NCI-H1930 (cell line): ENCODE results near the gene TMEM204.

ENCODE experiments used
- DNase-seq, 2 experiments: peaks; one replicate each; lab custom pipeline; 2025; lab: John Stamatoyannopoulos, UW

Gene TMEM204

DNA sequence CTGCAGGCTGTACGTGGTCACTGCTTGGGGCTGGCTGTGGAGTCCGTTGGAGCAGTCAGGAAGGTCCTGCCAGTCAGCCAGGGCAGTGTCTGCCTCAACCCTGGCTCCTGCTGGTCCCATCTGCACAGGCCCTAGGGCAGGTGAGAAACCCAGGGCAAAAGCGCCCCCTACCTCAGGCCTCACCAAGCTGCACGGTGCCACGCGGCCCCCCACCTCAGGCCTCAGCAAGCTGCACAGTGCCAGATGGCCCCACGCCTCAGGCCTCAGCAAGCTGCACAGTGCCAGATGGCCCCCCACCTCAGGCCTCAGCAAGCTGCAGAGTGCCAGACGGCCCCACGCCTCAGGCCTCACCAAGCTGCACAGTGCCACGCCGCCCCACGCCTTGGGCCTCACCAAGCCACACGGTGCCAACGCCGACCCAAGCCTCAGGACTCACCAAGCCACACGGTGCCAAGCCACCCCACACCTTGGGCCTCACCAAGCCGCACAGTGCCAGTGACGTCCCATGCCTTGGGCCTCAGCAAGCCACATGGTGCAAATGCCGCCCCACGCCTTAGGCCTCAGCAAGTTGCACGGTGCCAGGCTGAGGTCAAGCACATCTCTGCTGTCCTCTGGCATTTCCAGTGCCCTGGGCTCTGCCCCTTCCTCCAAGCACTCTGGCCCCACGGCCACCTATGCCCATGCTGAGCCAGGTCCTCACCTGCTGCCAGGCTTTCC lies 5.5 kb downstream of the TMEM204 start:
- no peak for DNase-seq

DNA sequence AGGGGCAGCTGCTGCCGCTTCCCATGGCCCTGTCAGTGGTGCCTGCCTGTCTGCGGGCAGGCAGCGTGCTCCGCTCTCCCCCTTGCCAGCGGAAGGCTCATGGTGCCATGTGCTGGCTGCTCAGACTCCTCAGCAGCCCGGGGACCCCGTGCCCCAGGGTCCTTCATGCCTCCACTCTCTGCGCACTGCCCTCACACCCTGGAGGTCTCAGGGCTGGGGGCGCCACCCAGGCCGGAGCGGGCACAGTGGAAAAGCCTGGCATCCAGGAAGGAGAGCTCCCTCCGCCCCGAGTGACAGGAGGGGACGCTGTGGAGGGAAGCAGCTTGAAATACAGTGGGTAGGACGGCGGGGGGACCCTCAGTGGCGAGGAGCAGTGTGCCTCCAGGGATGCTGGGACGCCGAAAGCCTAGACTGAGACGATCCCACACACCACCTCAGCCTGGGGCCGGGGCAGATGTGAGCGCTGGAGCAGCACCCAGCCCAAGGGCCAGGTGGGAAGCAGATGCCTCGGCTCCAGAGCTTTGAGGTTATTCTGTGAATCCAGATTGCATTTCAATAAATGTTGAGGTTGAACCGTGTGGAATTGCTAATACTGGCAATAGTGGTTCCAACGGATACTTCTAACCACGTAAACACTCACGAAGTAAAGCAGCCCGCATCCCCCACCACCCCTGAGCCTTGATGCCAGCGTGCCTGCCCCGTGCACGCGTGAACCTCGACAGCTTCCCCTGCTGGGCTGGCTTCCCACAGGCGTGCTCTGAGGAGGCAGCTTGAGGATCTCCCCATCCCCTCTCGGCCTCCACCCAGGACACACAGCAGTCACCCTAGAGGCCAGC lies 6.5 kb downstream of the TMEM204 start:
- no peak for DNase-seq

DNA sequence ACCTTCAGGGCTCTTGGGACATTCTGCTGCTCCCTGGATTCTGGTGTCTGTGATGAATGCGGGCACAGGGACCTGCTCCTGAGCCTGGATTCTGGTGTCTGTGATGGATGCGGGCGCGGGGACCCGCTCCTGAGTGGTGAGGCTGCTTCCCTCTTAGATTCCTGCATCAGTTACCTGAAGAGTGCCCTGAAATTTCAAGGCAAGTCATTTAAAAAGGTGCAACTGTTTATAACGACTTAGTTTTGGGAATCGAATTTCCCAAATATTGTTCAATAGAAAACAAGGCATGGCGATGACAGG lies 7.0 kb downstream of the TMEM204 start:
- DNase-seq = no peak

DNA sequence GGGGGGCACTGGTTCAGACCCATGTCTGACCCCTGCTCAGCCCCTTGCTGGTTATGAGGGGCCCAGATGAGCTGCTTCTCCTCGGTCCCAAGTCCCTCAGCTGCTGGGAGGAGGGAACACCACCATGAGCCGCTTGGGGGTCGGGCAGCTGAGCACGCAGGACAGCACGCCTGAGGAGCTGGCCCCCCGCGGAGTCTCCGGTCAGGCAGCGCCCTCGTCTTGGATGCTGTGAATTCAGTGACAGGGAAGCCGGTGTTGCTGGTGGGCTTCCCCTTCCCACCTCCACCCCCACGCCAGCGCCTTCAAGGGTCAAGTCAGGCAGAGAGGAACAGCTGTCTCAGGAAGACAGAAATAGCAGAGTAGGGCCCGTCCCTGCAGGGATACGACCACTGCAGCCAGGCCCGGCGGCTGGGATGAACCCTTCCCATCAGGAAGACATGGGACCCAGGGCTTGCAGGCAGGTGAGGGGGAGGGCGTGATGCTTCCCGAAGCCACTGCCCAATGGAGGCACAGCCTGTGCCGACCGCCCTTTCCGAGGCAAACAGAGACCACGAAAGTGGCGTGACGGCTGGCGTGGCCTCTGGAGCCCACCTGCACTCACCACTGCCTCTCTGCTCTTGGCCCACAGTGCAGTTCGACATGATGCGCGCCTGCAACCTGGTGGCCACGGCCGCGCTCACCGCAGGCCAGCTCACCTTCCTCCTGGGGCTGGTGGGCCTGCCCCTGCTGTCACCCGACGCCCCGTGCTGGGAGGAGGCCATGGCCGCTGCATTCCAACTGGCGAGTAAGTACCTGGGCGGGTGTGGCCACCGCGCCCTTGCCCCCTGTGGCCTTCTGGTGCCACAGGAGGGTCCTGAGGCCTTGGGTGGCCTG lies 8.1 kb downstream of the TMEM204 start:
- DNase-seq = no peak

DNA sequence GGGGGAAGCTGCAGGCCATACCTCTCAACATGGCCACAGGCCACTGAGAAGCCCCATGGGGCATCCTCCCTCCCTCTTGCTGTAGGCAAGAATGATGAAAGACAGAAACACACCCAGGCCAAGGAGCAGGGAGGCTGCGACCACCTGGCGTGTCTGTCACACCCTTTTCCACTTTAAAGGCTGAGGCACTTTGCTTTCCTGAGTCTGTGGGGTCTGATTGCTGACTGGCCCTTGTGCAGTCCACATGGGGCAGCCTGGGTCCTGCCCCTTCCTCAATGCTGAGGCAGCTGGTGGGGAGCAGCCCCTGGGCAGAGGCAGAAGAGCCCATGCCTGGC lies 8.7 kb downstream of the TMEM204 start:
- DNase-seq = no peak

DNA sequence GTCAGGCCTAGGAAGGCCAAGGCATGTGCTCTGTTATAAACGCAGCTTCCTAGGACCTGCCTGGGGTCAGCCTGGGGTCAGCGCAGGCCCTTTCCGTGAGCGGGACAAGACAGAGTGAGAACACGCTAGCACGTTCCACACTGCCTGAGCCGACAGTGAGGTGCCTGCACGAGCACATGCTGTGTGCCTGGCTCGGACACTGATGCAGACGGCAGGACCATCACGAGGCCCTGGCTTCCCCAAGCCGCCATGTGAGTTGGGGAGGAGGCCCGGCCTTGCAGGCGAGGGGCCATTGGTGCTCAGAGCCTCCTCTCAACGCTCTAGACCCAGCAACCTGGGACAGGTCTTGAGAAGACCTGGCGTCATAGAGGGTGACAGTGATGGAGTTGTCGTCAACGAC lies 9.1 kb downstream of the TMEM204 start:
- no peak for DNase-seq

DNA sequence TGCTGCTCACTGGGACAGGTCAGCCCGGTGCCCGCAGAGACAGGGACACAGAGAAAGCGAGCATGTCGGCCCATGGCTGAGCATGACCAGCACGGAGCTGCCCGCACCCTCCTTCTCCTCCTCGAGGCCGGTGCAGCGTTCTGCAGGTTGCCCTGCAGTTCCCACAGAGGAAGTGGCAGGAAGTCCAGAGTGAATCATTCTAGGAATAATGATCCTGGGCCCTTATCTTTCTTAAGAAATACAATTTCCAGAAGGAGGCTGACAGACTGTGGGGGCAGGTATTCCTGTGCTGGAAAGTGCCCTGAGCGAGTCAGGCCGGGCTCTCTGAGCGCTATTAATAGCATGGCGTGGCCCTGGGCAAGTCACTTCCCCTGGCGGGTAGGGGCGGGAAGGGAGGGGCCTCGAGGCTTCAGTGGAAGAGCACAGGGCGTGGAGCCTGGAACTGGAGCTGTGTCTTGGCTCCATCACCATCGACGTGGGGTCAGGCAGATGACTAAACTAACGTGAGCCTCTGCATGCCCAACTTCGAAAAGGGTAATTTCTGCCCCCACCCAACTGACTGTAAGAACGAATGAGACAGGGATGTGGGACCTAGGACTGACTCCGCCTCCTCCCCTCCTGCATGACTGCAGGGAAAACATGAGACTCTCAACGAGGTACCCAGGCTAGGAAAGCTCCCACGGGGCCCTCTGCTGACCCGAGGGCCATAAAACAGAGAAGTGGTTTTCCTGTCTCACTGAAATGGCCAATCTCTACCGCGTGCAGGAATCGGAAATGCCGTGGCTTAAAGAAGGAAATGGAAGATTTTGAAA lies 9.8 kb downstream of the TMEM204 start:
- DNase-seq = no peak

DNA sequence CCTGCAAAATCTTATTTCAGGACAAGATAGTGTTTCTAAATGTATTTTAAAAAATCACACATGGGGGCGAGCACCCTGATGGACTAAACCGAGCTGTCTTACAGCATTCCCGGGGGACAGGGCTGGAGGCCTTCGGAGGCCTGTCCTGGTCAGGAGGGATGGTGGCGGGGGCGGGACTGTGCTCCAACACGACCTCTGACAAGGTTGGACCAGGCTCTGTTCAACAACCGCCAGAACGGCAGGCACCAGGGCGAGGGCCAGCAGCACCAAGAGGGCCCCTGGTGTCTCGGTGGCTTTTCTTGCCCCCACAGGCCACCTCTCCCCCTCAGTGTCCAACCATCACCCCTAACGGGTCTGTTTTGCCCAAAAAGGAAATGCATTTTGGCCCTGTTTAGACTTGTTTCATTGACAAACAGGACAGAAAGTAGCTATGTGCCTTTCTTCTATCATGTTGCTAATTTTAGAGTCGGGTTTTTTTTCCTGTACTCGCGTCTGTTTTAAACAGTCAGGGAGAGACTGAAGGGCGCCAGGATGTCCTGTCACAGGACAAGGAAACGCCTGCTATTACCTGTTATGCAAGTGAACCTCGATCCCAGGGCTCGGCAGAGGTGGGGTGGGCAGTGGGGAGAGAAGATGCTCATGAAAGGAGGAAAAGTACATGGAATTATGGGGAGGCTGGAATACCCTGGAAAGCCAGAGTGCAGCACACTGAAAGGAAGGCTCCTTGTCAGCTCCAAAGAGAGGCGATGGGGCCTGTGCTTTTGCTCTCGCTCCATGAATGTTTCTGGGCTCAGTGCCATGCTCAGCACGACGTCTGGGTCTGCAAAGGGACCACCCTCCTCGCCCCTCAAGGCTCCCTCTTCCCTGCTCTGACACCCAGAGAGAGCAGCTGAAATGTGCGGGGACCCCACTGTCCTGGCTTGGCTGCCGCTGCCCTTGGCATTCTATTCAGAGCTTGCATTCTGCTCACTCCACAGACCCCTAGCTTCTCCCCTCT lies 11.9 kb downstream of the TMEM204 start:
- no peak for DNase-seq

DNA sequence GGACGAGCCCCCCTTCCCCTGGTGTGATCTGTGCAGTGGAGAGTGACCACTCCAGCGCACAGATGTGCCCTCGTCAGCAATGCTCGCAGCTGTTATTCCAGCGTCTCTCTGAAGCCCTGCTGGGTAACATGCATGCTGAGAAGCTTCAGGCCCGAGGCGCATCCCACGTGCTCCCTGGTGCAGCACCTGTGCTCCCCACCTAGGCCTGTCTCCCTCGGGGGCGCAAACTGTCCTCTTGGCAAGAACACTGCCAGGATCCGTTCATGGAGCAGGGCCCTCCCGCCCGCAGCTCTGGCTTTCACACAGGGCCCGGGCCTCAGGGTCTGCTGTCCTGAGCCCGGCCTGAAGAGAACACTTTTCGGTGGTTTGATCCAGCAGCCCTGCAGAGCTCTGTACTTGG lies 13.0 kb downstream of the TMEM204 start:
- DNase-seq = no peak

DNA sequence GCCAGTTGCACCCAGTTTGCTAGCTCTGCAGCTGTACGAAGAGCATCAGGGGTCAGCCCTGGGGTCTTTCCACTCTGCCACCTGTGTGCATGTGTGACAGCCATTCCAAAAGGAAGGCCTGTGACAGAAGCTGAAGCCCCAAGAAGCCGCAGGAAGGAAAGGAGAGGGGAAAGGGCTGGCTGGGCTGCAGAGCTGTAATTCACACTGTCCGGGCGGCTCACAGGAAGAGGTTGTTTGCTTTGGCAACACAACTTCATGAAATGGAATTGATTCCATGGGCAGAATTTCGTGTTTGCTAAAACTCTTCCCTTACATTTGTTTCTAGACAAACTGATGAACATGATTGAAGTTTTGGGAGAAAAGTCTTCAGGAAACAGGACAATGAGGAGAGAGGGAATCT lies 14.8 kb downstream of the TMEM204 start:
- no peak for DNase-seq

DNA sequence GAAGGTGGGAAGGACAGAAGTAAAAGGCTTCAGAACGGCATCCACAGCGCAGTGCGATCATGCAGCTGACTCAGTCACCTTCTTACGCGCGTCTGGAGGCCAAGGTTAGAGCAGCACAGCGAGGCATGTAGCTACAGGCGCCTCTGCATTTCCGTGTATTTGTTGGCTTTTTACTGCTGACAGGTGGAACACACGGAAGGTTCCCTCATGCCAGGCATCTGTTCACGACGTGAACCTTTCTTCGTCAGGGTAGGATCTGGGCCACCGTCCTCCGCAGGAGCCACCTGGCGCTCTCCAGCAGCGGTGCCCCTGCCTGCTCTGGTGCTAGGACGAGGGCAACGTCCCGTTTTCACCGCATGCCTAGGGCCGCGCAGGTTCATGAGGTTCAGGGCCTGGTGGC lies 15.3 kb downstream of the TMEM204 start:
- DNase-seq = no peak

DNA sequence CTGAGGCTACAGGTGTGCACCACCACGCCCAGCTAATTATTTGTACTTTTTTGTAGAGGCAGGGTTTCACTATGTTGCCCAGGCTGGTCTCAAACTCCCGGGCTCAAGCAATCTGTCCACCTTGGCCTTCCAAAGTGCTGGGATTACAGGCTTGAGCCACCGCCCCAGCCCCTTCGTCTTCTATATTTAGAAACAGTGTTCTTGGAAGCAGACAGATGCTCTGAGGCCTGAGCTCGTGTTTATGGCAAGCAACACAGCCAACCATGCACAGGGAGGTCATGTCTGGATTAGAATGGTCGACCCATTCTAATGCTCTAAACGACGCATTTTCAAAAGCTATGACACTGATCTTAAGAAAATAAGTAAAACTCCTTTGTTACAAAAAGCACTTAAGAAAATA lies 16.6 kb downstream of the TMEM204 start:
- DNase-seq = no peak

DNA sequence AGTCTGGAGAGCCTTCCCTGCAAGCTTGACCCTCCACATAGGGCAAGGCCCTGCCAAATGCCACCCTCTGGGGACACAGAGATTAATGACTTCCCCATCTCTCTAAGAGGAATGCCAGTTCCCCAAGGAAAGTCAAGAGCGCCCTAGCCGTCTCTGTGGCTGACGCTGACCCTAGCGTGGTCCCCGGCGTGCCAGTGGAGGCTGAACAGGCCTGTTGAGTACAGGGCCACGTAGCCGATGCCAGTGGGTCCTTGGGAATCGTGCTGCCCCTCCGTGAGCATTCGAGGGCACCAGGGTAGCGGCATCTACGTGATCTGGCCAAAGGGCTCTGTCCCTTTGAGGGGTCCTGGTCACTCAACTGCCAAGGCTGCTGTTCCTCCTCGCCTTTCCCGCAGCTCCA lies 17.2 kb downstream of the TMEM204 start:
- no peak for DNase-seq

DNA sequence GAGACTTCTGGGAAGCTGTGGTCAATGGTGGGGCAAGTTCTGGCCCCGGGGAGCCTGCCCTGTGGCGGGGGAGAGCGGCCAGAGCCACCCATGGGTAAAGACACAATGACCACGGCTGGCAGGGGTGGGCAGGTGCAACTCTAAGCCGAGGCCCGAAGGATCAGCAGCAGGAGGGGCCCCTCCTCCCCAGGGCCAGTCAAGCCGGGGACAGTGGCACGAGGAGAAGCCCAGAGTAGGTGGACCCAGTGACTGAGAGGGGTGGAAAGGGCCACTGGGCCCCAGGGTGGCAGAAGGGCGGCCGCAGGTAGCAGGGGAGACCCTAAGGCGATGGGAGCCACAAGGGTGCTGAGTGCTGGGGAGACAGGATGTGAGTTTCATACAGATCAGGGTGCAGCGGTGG lies 17.7 kb downstream of the TMEM204 start:
- no peak for DNase-seq

DNA sequence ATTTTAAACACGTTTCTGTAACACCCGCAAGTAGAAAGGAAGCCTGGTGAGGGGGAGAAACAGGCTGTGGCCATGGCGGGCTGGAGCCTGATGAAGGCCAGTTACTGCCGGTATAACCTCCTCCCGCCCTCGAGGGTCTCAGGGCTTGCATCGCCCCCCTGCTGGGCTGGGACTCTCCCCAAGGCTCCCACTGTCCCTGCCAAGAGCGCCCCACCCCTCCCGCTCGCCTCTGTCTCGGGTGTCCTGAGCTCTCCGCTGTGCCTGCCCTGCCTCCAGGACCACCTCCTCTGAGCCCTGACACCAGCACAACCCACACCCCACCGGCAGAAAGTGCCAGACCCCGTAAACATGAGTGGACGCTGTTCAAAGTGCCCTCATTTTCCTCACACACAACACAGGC lies 18.7 kb downstream of the TMEM204 start:
- no peak for DNase-seq

DNA sequence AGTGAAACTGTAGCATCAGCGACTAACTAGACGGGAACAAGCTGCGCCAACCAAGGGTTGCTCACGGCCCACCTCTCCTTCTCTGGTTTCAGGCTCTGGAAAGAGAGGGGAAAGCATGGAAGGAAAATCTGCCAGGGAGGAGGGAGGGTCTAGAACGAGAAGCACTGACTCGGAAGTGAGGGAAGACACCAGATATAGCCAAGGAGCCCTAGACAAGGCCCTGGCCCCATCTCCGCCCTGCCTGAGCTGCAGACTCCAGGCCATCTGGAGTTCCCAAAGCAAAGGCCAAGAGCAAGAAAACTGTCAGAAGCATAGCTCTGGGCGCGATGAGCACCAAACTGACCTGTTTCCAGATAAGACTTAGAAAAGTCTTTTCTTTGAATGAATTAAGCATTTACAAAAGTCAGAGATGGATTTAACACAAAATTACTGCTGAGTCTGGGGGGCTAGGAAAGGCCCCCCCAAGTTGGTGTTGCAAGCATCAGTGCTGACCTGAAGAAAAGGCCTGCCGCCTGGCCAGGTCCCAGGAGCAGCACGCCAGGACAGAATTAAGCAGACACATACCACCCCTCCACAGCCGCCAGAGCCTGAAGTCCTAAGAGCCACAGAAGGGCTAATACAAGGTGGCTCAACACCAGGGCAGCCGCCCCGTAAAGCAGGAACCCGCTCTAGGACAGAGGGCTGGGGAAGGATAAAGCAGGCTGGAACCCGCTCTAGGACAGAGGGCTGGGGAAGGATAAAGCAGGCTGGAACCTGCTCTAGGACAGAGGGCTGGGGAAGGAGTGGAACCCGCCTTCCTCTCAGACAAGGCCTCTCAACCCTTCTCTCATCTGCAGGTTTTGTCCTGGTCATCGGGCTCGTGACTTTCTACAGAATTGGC lies 20.7 kb downstream of the TMEM204 start:
- no peak for DNase-seq

DNA sequence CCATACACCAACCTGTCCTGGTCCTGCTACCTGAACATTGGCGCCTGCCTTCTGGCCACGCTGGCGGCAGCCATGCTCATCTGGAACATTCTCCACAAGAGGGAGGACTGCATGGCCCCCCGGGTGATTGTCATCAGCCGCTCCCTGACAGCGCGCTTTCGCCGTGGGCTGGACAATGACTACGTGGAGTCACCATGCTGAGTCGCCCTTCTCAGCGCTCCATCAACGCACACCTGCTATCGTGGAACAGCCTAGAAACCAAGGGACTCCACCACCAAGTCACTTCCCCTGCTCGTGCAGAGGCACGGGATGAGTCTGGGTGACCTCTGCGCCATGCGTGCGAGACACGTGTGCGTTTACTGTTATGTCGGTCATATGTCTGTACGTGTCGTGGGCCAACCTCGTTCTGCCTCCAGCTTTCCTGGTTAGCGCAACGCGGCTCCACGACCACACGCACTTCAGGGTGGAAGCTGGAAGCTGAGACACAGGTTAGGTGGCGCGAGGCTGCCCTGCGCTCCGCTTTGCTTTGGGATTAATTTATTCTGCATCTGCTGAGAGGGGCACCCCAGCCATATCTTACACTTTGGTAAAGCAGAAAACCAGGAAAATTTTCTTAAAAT lies 21.5 kb downstream of the TMEM204 start:
- no peak for DNase-seq

DNA sequence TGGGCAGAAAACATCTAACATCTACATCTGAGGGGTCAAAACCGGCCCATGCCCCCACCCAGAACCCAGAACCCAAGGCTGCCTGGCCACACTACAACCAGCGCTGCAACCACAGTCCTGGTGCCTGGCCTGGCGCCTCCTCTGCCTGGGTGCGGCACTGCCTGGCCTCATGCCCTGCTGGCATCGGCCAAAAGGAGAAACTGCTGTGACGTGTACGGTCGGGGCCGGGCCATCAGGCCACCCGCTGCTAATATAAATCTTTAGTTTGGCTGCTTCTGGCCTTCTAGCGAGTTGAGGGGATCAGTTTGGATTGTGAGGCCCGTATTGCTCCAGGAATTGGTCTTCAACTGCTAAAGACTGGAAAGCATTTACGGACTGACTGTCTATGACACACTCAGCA lies 22.8 kb downstream of the TMEM204 start:
- DNase-seq = no peak

DNA sequence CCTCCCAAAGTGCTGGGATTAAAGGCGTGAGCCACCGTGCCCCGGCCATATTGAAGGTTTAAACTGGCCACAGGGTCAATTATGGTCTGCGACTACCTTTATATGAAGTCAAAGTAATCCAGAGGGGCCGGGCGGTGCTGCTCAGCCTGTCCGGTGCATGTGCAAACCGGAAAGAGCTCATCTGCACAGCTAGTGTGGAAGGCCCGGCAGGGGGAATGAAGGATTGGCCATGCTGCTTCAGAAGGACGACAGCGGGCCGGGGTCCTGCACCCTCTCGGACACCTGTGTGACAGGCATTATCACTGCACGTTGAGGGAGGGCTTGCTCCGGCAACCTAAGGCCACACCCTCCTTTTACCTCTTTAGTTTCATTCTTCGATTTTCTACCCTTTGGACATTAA lies 23.6 kb downstream of the TMEM204 start:
- no peak for DNase-seq
